Left lung (tissue), 10 donors: ENCODE results near the gene ZSWIM8. TPM values are rescaled to one million over a fixed set of nuclear protein-coding genes. Genes with fewer than 3 reads are reported as not detected.

ENCODE experiments used
- ATAC-seq: fragments of 200-7000 bp; cut with Tn5 transposase; one replicate; pipeline ENCODE4 v1.9.1; 2020; ENCODE audit warnings: moderate library complexity
- DNase-seq, 4 donors: peaks; one replicate each; pipeline ENCODE4 v3.0.0-alpha.2; 2013 to 2020
- H3K27ac ChIP-seq, 2 donors: fragments of 200-600 bp; sonication (generic) in 1 of 2; one replicate each; pipeline versions ENCODE4 v1.5.0 to v1.8.0; 2020 to 2021
- H3K27me3 ChIP-seq, 2 donors: fragments of 200-600 bp; sonication (generic) in 1 of 2; one replicate each; pipeline versions ENCODE4 v1.5.0 to v1.8.0; 2020 to 2021
- H3K36me3 ChIP-seq, 2 donors: fragments of 200-600 bp; sonication (generic) in 1 of 2; one replicate each; pipeline versions ENCODE4 v1.5.0 to v1.8.0; 2020 to 2021
- H3K4me1 ChIP-seq, 2 donors: fragments of 200-600 bp; one replicate each; pipeline ENCODE4 v1.8.0; 2021
- H3K4me3 ChIP-seq, 2 donors: fragments of 200-600 bp; sonication (generic) in 1 of 2; one replicate each; pipeline versions ENCODE4 v1.5.0 to v1.8.0; 2020 to 2021; ENCODE audit warnings: mild to moderate bottlenecking in 1 of 2
- H3K9me3 ChIP-seq, 2 donors: fragments of 200-600 bp; sonication (generic) in 1 of 2; one replicate each; pipeline versions ENCODE4 v1.5.0 to v1.8.0; 2020 to 2021
- intact Hi-C, 2 donors: fragments of 100-400 bp; cut with DNase I; formaldehyde crosslinking; loops; one replicate each; pipeline versions ENCODE4 v1.11.2 to v1.14.2; 2022
- polyA plus RNA-seq, 6 donors: library from polyadenylated mRNA; unstranded; fragments of 120-200 nt; gene quantifications; one replicate each; pipeline ENCODE4 v1.2.1, GENCODE V29; 2013; ENCODE audit not compliant: insufficient read length in 6 of 6
- total RNA-seq, 2 donors: library from RNA; stranded (reverse); fragmentation: NEBNext Ultra II Directional; extraction: Animal tissue kit (Norgen Biotek cat#: 25700); gene quantifications; one replicate each; pipeline ENCODE4 v1.2.1, GENCODE V29; 2021
- TF ChIP-seq, protein P1 (sequence below), 2 donors: fragments of 200-600 bp; sonication (generic) in 1 of 2; IDR thresholded peaks; one replicate each; pipeline versions ENCODE4 v1.5.0 to v1.8.0; 2021; ENCODE audit warnings: antibody characterized with exemption in 2 of 2
- donor health status: DM: no; HTN: yes; CAD: no.
- donor health status: DM: no; HTN: no; CAD: no.

Gene ZSWIM8
- total and polyA plus RNA-seq, 8 donors, result 85.2 to 119 (median 96.4) TPM

DNA sequence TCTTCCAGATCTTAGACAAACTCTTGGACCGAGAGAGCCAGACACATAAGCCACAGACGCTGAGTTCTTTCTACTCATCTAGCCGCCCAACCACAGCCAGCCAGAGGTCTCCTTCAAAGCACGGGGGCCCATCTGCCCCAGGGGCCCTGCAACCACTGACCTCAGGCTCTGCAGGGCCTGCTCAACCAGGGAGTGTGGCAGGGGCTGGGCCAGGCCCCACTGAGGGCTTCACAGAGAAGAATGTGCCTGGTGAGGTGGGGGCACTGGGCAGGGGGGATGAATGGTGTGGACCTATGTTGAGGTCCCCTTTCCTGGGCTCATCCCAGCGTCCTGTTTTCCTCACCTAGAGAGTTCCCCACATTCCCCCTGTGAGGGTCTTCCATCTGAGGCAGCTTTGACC is 11.4 kb downstream of the ZSWIM8 start:
- Histone ChIP-seq H3K4me1 (no peaks in the 10 kb centered on the region), H3K27ac (no peak overlapping the region), H3K36me3 (peaks cover 0 to 100% of the 10 kb centered on the region in 2 donors), H3K4me3 (no peak overlapping the region), H3K27me3 (no peaks in the 10 kb centered on the region), H3K9me3 (no peaks in the 10 kb centered on the region)
- no peak for ATAC-seq
- TF ChIP-seq, protein P1, sequence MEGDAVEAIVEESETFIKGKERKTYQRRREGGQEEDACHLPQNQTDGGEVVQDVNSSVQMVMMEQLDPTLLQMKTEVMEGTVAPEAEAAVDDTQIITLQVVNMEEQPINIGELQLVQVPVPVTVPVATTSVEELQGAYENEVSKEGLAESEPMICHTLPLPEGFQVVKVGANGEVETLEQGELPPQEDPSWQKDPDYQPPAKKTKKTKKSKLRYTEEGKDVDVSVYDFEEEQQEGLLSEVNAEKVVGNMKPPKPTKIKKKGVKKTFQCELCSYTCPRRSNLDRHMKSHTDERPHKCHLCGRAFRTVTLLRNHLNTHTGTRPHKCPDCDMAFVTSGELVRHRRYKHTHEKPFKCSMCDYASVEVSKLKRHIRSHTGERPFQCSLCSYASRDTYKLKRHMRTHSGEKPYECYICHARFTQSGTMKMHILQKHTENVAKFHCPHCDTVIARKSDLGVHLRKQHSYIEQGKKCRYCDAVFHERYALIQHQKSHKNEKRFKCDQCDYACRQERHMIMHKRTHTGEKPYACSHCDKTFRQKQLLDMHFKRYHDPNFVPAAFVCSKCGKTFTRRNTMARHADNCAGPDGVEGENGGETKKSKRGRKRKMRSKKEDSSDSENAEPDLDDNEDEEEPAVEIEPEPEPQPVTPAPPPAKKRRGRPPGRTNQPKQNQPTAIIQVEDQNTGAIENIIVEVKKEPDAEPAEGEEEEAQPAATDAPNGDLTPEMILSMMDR (IDR thresholded peaks at IDR 0.05), result no peak
- intact Hi-C loops, result no loop called here
- no peak for DNase-seq

- Histone ChIP-seq H3K4me1 (no peaks in the 10 kb centered on the region), H3K36me3 (peaks cover 0 to 100% of the 10 kb centered on the region in 2 donors), H3K27me3 (no peaks in the 10 kb centered on the region), H3K9me3 (no peaks in the 10 kb centered on the region), H3K27ac (no peak overlapping the region), H3K4me3 (no peak overlapping the region)
- no peak for DNase-seq
- TF ChIP-seq, protein P1 (IDR thresholded peaks at IDR 0.05), result no peak
- intact Hi-C loops, result no loop called here
- no peak for ATAC-seq
Observed at GRCh38 chr10:73797324-73798025, 12.1 kb downstream of the ZSWIM8 start.

GRCh38 chr10:73798087-73798486 is 12.7 kb downstream of the ZSWIM8 start:
- no peak for DNase-seq
- no peak for ATAC-seq
- no peaks in the 10 kb centered on the region for H3K4me1 ChIP-seq
- no peaks in the 10 kb centered on the region for H3K27me3 ChIP-seq
- intact Hi-C loops, result no loop called here
- H3K27ac ChIP-seq, result no peak overlapping the region
- H3K9me3 ChIP-seq, result no peaks in the 10 kb centered on the region
- TF ChIP-seq, protein P1 (IDR thresholded peaks at IDR 0.05), result no peak
- H3K4me3 ChIP-seq, result no peak overlapping the region
- peaks cover 0 to 100% of the 10 kb centered on the region in 2 donors for H3K36me3 ChIP-seq

DNA sequence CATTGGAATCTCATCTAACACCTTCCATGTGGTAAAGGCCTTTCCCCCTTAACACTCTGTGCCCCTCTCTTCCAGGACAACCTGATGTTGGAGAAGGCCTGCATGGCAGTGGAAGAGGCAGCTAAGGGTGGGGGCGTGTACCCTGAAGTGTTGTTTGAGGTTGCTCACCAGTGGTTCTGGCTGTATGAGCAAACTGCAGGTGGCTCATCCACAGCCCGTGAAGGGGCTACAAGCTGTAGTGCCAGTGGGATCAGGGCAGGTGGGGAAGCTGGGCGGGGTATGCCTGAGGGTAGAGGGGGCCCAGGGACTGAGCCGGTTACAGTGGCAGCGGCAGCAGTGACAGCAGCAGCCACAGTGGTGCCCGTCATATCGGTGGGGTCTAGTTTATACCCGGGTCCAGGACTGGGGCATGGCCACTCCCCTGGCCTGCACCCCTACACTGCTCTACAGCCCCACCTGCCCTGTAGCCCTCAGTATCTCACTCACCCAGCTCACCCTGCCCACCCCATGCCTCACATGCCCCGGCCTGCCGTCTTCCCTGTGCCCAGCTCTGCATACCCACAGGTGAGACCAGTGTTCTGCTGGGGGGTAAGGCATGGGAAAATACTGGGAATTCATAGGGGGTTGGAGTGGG is 13.6 kb downstream of the ZSWIM8 start:
- TF ChIP-seq, protein P1 (IDR thresholded peaks at IDR 0.05), result no peak
- H3K36me3 ChIP-seq, result peaks cover 0 to 100% of the 10 kb centered on the region in 2 donors
- H3K4me1 ChIP-seq, result no peaks in the 10 kb centered on the region
- H3K9me3 ChIP-seq, result no peaks in the 10 kb centered on the region
- no peak for ATAC-seq
- H3K4me3 ChIP-seq, result no peak overlapping the region
- no peak for DNase-seq
- no peak overlapping the region for H3K27ac ChIP-seq
- intact Hi-C loops, result no loop called here
- H3K27me3 ChIP-seq, result no peaks in the 10 kb centered on the region

- Histone ChIP-seq H3K4me1 (peaks cover 0 to 3% of the 10 kb centered on the region in 2 donors), H3K9me3 (no peaks in the 10 kb centered on the region), H3K27ac (no peak overlapping the region), H3K4me3 (no peak overlapping the region), H3K36me3 (peaks cover 0 to 100% of the 10 kb centered on the region in 2 donors), H3K27me3 (no peaks in the 10 kb centered on the region)
- TF ChIP-seq, protein P1 (IDR thresholded peaks at IDR 0.05), result no peak
- DNase-seq (no peak), ATAC-seq (no peak)
- intact Hi-C loops, result no loop called here
Observed at GRCh38 chr10:73799899-73800559, 14.6 kb downstream of the ZSWIM8 start.
